HG03439 (cell line): ENCODE measurements around the gene ADCY2.
A peak's percentile ranks its signal among the peaks of the same experiment; 100 is the strongest.

Experiments
- ATAC-seq: cut with Tn5 transposase; IDR thresholded peaks from one replicate; pipeline ENCODE4 v1.9.1; 2021; ENCODE audit warnings: mild to moderate bottlenecking, moderate library complexity; ENCODE audit not compliant: unreplicated experiment

The ADCY2 gene

GRCh38 chr5:7856855-7857254, 460.9 kb downstream of the ADCY2 start:
- ATAC-seq: no peak

GRCh38 chr5:7857361-7857760, 461.4 kb downstream of the ADCY2 start:
- no peak for ATAC-seq

- no peak for ATAC-seq
Measured at GRCh38 chr5:7857926-7858632, 462.1 kb downstream of the ADCY2 start.

GRCh38 chr5:7866196-7866595, 470.3 kb downstream of the ADCY2 start:
- ATAC-seq: no peak

DNA sequence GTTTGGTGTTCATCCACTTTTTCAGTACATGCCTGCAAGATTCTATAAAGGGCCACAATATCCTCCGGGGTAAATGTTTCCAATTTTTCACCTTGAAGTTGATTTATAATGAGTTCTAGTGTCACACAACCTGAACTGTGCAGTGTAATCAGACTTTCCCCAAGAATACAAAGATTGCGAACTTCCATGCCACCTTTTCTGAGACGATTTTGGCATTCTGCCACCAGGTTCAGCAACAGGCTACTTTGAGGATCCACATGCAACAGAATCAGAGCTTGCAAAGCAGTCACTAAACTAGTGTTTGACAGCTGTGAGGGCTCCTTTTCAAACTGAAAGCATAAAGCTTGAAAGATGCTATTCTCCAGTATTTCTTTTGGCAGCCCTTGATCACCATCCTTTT, 471.3 kb downstream of the ADCY2 start:
- ATAC-seq: no peak

GRCh38 chr5:7868427-7868772, 472.5 kb downstream of the ADCY2 start:
- ATAC-seq: no peak

- ATAC-seq: peak; percentile 98
Measured at GRCh38 chr5:7868773-7869473, 473.0 kb downstream of the ADCY2 start, which contains the start of the genes FASTKD3 and MTRR. Gene FASTKD3, minus strand, starts transcription at chr5:7869031. Its CDS starts 948 bp downstream, at chr5:7868083. Gene MTRR, plus strand, starts transcription at chr5:7869148. Its CDS starts 1,647 bp downstream, at chr5:7870795.

- peak; percentile 29 for ATAC-seq
Measured at GRCh38 chr5:7869474-7870136, 473.7 kb downstream of the ADCY2 start.

DNA sequence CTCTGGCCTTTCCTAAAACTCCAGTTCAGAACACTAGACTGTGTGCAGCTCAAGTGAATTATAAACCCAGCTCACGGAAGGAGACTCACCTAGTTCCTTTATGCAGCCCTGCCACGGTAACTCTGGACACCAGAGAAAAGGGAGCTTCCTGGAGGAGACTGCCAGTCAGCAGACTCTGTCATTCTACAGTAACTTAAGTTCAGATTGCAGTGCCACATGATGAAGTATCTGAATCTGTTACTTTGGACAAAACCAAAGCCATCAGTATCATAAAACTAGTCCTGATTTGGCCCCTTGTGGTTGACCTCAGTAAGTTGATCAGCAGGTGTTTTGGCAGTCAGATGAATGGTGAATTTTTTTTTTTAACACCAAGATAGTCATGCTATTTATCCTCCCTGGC, 475.7 kb downstream of the ADCY2 start:
- ATAC-seq: no peak

- ATAC-seq: no peak
Measured at GRCh38 chr5:7872517-7873130, 476.7 kb downstream of the ADCY2 start.

DNA sequence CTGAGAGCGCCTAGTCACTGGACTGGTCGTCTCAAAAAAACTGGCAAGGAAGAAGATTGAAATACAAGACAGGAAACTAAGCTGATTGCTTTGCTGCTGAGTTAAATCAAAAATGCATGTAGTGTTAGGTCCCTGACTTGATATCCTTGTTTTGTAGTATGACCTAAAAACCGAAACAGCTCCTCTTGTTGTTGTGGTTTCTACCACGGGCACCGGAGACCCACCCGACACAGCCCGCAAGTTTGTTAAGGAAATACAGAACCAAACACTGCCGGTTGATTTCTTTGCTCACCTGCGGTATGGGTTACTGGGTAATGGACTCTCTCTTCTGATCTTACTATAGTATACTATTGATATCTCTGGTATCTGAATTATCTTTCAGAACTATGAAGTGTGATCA, 477.3 kb downstream of the ADCY2 start:
- ATAC-seq: no peak

DNA sequence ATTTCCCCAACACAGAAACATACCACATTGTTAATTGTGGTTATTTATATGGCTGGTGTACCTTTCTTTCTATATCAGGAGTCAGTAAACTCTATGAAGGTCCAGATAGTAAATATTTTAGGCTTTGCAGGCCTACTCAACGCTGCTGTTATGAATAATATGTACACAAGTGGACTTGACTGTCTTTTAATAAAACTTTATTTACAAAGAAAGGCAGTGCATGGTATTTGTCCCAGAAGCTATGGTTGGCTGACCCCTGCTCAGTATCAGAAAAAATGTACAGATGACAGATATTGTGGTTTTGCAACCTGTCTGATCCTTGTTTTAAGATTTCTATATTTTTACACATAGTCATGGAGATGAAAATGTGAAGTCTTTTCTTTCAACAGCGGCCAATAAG, 478.7 kb downstream of the ADCY2 start:
- no peak for ATAC-seq

DNA sequence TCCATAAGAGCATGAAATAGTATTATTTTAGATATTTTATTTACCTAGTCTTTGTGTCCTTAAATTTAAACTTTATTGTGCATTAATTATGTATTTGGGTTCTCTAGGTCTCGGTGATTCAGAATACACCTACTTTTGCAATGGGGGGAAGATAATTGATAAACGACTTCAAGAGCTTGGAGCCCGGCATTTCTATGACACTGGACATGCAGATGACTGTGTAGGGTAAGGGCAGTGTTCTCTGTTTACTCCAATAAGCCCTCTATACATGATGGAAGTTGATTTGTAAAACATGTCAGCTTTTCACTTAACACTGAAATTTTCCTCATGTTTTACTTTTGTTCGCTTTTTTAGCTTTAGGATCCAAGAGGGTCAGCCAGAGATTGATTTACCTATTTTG, 479.2 kb downstream of the ADCY2 start:
- no peak for ATAC-seq

DNA sequence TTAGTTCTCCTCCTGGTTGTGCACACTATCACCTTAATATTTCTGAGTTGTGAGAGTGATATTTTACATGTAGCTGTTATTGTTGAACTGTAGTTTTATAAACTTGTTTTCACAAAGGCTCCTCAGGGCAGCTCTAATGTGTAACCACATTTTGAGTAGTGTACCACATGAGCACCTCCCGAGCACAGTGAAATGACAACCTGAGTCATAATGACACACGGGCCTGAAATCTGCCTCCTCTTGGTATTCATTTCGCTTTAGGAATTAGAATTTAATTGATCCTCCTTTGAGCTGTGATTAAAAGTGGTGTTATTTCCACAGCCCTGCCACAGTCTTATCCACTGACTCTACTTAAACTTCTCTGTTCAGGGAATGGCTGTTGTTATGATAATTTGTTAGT, 480.9 kb downstream of the ADCY2 start:
- peak; percentile 58 for ATAC-seq

GRCh38 chr5:7877851-7878250, 481.9 kb downstream of the ADCY2 start:
- no peak for ATAC-seq

- ATAC-seq: peak; percentile 97
Measured at GRCh38 chr5:7878381-7878873, 482.5 kb downstream of the ADCY2 start.
